HL-60/S4 (cell line): Measurements from ENCODE around the gene SLFNL1.

Source experiments
- in situ Hi-C: fragments of 300-500 bp; cut with MboI; formaldehyde crosslinking; loops from 2 replicates; pipeline ENCODE4 v1.14.3; 2022; ENCODE audit warnings: low sequenced_read_pairs

Gene SLFNL1

DNA sequence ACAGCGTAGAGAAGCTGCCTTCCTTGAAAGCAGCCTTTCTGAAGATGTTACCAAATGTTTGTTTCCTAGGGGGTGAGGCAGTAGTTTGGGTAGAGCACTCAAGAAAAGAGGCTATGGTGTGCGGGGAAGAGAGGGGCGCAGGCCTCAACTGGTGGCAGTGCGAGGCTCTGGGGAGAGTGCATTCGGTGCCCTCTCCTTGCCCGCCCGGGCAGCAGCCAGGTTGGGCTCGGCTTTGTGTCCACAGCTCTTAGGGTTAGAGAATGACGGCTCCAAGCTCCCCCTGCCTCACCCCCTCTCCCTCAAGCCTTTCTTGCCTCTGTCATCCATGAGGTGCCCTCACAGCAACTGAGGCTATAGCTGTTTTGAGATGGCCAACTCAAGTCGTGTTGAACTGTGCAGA, 899 bp upstream of the SLFNL1 start:
- in situ Hi-C loops: no loop called here

DNA sequence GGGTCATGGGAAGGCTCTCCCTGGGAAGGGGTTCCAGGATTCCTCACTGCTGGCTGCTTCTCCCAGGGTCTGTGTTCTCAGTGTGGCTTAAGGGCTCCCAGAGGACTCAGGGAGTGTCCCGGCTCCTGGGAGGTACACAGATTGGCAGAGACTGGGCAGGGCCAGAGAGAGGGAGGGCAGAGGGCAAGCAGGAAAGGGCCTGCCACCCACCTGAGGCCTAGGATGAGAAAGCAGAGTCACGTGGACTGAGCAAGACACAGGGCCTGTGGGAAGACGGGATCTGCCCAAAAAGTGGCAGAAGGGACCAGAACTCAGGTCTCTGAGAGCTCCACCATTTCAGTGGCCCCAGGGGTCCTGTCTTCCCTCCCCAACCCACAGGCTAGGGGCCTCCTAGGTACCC, 871 bp downstream of the SLFNL1 start:
- in situ Hi-C loops: no loop called here

DNA sequence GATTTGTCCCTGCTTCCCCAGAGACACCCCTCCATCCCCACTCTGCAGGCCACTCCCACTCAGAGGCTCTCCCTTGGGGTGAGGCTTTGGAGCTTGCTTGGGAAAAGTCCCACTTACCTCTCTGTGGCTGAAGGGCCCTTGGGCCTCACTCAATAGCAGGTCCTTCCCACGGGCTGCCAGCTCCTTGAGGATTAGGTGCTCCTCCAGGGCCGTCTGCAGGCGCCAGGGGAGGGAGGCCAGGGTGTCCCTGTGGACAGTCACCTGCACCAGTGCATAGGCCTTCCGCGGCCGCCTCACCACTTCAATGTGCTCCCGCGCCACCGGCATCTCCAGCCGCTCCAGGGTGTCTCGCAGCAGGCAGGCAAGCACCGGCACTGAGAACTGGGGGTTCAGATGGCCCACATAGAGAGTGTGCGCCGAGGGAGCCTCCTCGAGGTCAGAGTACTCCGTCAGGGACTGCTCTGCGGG, 1.4 kb downstream of the SLFNL1 start:
- in situ Hi-C loops: no loop called here

DNA sequence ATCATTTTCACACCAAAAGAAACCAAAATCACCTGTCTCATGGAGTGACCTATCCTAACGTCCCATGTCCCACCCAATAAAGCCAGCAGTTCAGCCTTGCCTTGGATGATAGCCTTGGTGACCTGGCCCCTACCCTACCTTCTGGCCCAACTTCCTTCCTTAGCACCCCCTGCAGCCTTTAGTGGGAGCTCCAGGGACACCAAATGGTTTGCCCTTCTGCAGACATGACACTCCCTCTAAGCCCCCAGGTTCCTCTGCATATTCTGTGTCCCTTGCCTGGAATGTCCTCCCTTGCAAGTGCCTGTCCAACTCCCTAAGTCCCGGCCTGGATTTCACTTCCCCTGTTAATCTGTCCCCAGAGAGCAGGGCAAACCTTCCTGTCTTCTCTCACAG, 2.2 kb downstream of the SLFNL1 start:
- in situ Hi-C loops: no loop called here

DNA sequence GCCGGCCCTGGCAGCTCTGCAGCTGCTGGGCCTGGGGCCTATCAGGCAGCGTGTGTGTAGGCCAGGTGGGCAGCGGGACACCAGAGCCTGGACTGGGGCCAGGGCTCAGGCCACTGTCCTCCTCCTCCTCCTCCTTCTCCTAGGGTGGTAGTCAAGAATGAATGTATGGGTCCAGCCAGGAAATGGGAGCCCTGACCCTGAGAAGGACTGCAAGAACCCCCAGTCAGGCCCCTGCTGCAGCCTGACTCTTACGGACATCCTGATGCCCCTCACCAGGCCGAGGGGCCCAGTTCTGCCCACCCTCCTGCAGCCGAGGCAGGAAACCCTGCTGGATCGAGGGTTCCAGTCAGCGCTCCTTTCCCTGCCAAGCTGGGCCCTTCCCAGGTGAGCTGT, 3.5 kb downstream of the SLFNL1 start:
- in situ Hi-C loops: no loop called here

DNA sequence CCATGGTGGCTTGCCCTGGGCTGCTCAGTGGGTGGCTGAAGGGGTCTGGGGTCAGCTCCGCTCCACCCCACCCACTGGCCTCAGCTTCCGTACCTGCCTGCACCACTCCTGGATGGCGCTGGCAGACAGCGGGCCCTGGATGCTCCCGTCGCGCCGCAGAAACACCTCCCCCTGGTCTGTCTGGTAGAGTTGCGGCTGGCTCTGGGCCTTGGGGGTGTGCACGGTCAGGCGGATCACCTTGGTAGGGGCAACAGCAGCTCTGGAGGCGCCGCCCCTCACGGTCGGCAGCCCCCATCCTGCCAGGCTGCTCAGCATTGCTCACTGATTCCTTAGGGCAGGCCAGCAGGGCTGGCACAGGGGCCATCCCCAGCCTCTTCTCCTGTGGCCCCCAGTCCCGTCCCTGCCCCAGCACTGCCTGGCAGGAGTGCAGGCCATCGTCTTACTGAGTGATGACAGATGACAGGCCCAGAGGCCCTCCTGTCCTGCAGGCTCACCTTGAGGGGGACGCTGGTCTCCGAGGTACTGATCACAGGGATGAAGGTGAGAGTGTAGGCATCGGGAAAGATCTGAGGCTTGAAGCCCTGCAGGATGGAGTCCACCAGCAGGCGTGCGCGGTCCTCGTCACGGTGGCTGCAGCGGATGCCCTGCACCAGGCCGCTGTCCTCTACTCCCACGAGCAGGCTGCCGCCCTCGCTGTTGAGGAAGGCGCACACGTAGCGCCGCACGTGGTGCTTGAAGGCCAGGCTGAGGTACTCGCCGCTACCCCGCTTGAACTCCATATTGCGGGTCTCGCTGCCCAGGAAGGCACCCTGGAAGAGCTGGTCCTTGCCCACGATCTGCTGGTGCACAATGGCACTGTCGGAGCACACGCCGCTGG, 4.1 kb downstream of the SLFNL1 start:
- in situ Hi-C loops: no loop called here

DNA sequence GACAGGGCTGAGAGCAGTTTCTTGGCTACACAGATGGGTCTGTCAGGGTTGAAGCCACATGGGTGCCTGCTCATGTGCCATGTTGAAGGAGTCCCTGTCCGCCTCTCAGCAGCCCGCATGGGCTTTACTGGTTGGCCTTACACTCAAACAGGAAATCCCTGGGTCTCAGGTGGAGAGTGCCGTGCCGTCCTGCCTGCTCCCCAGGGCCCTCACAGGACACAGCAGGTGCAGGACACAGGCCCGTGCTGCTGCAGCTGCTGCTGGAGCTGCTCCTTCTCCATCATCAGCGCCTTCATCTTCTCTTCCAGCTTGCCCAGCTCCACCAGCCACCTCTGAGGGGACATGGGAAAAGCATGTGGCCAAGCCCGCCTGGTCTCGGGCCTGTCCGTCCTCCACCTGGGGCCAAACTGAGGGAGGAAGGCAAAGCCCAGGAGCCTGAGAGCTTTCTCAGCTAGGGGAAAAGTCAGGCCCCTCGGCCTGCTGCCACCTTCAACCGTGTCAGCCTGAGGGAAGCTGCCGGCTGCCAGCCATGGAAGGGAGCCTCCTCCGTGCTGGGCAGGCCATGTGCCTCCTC, 5.5 kb downstream of the SLFNL1 start:
- in situ Hi-C loops: no loop called here

DNA sequence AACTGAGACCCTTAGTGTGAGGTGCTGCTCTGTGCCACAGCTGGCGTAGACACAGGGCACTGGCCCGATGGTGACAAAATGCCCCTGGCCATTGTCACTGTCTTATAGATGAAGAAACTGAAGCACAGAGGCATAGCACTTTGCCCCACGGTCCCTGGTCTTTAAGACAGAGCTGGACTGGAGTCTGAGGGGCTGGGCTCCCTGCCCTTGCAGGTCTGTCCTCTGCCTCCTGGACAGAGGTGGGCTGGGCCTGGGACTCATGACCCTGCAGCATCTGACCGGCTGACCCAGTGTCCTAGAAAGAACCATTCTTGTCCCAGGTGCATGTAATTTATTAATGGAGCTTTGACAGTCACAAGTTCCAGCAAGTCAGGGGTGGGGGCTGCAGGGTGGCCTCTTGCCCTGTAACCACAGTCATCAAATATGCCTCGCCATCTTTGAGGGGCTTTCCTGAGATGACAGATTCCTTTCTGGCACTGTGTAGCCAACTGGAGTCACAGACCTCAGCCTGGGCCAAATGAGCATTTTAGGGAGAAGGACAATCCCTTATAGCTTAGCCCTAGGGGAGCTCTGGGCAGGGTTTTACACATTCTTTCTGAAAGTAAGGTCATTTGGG, 6.1 kb downstream of the SLFNL1 start:
- in situ Hi-C loops: no loop called here

DNA sequence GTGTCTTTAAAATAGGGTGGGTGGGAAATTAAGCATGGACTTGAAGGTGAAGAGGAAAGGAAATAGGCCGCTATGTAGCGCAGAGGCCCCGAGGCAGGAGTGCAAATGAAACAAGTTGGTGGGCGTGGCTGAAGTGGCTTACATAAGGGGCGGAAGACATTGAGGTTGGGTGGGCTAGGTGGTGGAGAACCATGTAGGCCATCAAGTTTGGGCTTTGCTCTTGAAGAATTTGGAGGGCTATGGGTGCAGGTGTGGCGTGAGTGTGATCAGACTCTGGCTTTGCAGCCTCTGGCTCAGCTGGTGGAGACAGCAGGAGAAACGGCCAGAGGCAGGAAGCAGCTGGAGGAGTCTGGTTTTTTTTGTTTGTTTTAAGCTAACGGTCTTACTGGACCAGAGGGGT, 6.7 kb downstream of the SLFNL1 start:
- in situ Hi-C loops: no loop called here

DNA sequence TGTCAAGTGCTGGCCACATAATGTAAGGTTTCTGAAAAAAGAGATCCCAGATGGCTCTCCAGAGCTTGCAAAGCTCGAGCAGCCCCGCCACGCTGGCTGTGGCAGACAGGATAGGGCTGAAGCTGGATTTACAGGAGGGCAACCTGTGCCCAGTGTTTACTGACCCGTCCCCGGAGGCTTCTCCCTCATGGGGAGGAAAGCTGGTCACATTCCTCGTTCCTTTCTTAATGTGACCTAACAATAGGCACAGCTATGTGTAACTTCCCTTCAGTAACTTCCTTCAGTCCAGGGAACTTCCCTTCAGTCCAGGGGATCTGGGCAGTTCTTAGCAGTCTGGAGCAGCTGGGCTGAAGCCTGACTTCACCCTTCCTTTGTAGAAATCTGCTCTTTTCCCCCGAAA, 7.7 kb downstream of the SLFNL1 start:
- in situ Hi-C loops: no loop called here

DNA sequence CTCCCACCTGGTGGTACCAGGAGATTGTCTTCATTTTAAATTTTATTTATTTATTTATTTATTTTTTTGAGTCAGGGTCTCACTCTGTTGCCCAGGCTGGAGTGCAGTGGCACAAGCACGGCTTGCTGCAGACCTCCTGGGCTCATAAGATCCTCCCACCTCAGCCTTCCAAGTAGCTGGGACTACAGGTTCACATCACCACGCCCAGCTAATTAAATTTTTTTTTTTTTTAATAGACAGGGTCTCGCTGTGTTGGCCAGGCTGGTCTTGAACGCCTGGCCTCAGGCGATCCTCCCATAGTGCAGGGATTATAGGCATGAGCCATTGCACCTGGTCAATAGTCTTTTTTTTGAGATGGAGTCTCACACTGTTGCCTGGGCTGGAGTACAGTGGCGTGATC, 8.5 kb downstream of the SLFNL1 start:
- in situ Hi-C loops: no loop called here

DNA sequence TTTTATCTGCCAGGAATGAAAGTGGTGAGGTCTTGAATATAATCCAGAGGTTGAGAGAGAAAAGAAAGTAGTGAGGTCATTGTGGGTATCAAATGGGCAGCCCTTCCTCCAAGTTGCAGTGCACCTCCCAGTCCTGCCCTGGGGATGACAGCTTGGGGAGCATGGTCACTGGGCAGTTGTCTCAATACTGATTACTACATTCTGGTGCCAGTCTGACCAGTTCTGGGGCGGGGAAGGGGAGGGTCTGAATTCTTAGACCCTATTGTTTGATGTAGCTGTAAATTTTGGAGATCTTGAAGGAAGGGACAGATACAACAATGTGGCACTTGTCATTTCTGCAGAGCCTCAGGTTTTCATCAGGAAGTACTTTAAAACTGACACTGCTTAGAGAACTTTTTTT, 11.2 kb downstream of the SLFNL1 start:
- in situ Hi-C loops: no loop called here

DNA sequence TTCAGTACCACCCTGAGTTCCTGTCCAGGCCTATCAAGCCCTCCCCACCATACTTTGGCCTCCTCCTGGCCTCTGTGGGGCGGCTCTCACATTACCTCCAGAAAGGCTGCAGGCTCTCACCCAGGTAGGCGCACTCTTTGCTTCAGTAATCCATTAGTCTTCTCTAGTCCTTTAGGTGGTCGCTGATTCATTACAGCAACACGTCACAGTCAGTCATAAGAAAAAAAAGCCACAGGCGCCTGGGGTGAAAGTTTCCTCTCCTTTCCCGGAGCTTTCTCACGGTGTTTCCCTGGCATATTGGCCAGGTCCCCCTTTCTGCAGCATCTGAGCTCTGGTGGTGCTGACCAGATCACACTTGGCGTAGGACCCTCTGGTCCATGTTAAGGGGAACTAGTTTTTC, 12.1 kb downstream of the SLFNL1 start:
- in situ Hi-C loops: no loop called here

DNA sequence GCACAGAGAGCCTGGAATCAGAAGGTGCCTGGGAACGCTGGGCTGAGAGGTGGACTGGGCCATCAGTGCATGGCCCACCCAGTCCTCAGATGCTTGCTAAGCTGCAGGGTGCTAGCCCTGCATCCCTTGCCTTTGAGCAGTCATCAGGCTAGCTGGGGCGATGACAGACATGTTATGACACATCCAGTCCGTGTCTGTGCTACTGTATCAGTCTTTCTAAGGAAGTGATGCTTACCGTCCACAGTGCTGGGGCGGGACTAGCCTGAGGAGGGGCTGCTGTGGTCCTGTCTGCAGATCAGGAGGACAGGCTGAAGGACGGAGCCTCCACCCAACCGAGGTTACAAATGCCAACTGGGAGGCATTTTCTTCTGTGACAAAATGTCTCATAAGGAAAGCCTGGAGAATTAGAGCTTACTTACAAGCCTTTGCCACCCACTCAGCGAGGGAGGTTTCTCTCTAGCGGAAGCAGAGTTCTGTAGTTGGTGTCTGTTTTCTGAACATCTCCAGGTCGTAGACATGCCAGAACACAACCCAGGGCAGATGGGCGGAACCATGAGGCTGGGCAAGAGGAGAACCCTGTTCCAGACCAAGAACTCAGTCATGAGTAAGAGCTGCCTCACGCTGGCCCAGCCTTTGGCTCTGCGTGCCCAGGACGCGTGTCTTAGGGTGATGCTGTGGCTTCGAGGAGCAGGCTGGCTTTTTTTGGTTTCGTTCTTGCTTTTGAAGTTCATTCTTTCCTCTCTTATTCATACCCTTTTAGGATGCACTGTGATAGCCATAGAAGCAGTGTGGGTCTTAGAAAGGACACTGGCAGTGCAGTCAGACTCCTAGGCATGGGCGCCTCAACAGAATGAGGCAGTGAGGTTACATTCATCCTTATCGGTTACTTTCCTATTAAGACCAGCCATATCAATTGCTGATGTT, 14.3 kb downstream of the SLFNL1 start:
- in situ Hi-C loops: no loop called here

DNA sequence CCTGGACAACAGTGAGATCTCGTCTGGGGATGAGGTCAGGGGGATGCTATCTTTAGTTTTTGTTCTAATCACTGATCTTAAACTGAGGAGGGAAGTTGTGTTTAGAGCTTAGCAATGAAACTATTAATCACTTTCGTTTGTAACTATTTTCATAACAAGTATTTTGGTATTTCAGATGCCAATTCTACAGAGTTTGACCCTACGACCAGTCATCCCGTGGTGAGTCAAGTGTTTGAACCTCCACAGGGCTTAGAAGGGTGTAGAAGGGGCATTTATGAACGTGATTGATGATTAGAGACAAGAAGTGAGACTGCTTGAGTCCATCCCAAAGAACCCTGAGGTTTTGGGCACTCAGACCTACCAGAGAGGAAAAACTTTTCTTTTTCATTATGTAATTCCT, 15.6 kb downstream of the SLFNL1 start:
- in situ Hi-C loops: no loop called here

DNA sequence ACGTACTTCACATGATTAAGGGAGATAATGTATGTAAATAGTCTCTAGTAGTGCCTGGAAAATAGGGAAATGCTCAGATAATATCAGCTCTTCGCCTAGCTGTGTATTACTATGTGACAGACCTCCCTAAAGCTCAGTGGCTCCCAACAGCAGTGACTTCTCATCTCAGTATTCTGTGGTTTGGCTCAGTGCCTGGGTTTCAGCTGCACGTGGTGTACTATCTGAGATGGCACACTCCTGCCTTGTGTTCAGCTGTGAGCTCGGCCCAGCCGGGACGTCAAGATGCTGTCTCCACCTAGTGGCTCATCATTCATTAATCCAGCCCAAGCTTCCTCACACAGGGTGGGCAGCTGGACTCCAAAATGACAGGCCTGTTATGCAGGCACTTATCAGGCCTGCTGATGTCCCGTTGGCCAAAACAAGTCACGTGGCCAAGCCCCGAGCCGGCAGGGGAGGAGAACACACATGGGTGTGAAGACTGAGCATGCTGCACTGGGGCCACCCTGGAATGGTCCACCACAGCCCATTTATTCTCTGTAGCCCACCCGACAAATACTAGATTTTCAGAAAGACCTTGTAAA, 17.8 kb downstream of the SLFNL1 start:
- in situ Hi-C loops: no loop called here

DNA sequence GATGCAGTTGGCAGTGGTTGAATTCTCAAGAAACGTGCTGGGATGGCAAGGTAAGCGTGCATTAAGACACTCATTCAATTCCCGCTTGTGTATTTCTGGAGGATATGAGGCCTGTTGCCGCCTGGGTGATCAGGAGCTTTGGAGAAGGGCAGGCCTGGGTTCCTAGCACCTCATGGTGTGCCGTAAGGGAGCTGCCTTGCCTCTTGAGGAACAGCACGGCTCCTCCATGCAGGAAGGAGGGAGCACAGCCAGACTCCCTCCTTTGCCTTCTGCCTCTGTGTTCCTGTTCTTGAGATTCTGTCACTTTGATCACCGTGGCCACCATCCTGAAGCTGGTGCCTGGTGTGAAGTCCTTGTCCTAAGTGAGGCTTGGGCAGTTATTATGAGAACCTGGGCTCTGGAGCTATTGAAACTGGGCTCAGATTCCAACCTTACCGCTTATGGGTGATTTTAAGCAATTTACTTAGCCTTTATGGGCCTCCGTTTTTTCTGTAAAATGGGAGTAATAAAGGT, 18.3 kb downstream of the SLFNL1 start:
- in situ Hi-C loops: no loop called here

DNA sequence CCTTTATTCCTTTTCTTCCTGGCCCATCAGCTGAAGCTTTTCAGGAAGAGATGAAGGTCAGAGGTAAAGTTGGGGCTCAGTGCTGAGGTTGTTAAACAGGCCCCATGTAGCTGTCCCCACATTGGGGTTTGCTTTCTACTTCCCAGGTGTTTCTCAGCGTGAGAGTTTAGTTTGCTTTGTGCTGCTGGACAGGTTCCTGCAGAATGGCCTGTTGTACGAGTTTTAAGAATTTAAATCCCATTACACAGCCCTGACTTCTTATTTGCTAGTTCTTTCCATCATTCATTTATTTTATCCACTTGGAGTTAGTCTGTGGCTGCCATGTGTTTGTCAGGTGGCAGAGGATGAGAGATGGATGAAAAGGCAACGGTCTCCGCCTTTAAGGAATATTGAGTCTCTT, 22.9 kb downstream of the SLFNL1 start:
- in situ Hi-C loops: no loop called here

DNA sequence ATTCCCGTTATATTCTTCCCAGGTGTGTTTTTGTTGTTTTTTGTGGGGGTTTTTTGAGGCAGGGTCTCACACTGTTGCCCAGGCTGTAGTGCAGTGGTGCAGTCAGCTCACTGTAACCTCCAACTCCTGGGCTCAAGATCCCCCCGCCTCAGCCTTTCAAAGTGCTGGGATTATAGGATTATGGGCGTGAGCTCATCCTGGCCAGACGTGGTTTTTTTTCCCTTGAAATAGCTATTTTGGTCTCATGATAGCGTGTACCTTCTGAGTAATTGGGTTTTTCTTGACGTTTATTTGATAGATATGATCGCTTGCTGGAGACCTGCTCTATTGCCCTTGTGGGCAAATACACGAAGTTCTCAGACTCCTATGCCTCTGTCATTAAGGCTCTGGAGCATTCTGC, 24.4 kb downstream of the SLFNL1 start:
- in situ Hi-C loops: no loop called here

DNA sequence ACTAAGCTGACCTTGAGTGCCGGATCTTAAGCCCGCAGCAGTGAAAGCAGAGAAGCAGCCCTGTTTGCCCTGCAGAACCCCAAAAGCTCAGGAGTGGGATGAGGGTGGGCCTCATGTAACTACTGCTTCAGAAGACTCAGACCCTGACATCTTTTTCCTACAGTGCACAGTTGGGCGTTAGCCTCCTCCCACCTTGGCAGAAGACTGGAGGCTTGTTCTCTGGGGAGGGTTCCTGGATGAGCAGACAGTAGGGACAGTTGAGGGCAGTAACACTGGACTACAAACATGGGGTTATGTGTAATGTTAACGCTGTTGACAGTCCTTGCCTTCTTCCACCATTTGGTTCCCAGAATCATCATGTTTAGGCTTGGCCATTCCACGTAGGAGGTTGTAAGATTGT, 32.5 kb downstream of the SLFNL1 start:
- in situ Hi-C loops: no loop called here

DNA sequence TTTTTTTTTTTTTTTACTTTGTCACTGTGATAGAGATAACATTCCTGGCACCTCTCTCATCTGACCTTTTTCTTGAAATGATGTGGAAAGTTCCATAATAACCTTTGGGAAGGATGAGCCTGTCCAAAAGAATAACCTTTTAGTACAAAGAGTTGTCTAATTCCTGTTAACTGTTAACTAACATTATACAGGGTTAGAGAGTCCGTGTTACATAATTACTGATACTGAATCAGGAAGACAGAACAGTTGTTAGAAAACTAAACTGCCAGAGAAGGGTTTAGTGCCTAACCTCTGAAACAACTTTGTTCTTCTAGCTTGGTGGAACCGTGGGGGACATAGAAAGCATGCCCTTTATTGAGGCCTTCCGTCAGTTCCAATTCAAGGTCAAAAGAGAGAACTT, 33.2 kb downstream of the SLFNL1 start:
- in situ Hi-C loops: no loop called here
